ENCODE measurements around the gene HDAC9. TPM values are rescaled to one million over a fixed set of nuclear protein-coding genes. Genes with fewer than 3 reads are reported as not detected.

The HDAC9 gene
- total RNA-seq, 1 experiment from 2014 or later: 17.1 TPM

DNA sequence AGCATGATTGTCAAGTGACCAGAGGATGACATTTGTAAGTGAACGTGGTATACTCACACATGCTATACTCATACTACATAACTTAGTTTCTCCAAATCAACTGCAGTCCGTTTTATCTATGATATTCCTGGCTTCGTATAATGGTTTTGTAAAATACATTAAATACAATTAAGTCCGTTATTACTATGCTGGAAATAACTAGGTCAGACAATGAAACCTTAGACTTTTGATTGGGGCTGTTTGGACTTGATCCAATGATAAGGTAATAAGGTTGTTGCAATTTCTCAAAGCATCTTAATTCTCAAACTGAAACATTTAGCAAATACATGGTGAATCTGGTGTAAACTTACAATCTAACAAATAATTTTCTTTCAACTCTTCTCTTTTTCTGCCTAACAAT is 504.9 kb downstream of the HDAC9 start:
- in situ Hi-C loops (cut with HindIII; ENCODE audit: low pct_unique_long_range_greater_than_20kb, low sequenced_read_pairs) (no loop called here), intact Hi-C loops (cut with micrococcal nuclease; ENCODE audit: unreplicated experiment) (no loop called here)
- ATAC-seq (no peak), DNase-seq (ENCODE audit: low read depth, low spot score) (no peak)
- no TSS peak for BruUV-seq (replicated peaks)
- TF ChIP-seq, protein P1, sequence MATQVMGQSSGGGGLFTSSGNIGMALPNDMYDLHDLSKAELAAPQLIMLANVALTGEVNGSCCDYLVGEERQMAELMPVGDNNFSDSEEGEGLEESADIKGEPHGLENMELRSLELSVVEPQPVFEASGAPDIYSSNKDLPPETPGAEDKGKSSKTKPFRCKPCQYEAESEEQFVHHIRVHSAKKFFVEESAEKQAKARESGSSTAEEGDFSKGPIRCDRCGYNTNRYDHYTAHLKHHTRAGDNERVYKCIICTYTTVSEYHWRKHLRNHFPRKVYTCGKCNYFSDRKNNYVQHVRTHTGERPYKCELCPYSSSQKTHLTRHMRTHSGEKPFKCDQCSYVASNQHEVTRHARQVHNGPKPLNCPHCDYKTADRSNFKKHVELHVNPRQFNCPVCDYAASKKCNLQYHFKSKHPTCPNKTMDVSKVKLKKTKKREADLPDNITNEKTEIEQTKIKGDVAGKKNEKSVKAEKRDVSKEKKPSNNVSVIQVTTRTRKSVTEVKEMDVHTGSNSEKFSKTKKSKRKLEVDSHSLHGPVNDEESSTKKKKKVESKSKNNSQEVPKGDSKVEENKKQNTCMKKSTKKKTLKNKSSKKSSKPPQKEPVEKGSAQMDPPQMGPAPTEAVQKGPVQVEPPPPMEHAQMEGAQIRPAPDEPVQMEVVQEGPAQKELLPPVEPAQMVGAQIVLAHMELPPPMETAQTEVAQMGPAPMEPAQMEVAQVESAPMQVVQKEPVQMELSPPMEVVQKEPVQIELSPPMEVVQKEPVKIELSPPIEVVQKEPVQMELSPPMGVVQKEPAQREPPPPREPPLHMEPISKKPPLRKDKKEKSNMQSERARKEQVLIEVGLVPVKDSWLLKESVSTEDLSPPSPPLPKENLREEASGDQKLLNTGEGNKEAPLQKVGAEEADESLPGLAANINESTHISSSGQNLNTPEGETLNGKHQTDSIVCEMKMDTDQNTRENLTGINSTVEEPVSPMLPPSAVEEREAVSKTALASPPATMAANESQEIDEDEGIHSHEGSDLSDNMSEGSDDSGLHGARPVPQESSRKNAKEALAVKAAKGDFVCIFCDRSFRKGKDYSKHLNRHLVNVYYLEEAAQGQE (IDR thresholded peaks at IDR 0.05; ENCODE audit: insufficient read depth in 1 of 2, low read depth in 2 of 2, low read length in 1 of 2): no peak
- TF ChIP-seq, protein P2, sequence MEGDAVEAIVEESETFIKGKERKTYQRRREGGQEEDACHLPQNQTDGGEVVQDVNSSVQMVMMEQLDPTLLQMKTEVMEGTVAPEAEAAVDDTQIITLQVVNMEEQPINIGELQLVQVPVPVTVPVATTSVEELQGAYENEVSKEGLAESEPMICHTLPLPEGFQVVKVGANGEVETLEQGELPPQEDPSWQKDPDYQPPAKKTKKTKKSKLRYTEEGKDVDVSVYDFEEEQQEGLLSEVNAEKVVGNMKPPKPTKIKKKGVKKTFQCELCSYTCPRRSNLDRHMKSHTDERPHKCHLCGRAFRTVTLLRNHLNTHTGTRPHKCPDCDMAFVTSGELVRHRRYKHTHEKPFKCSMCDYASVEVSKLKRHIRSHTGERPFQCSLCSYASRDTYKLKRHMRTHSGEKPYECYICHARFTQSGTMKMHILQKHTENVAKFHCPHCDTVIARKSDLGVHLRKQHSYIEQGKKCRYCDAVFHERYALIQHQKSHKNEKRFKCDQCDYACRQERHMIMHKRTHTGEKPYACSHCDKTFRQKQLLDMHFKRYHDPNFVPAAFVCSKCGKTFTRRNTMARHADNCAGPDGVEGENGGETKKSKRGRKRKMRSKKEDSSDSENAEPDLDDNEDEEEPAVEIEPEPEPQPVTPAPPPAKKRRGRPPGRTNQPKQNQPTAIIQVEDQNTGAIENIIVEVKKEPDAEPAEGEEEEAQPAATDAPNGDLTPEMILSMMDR (IDR thresholded peaks at IDR 0.05): no peak
- TF ChIP-seq SIN3A (IDR thresholded peaks at IDR 0.05; ENCODE audit: borderline replicate concordance, insufficient read depth, low read depth, low read length): no peak
- no peak for TF ChIP-seq POLR2AphosphoS5 (IDR thresholded peaks at IDR 0.05; ENCODE audit: low read depth, low read length)
- POLR2A ChIA-PET: no interaction called here
- Histone ChIP-seq H3K27me3 (ENCODE audit: control insufficient read depth, insufficient read depth, low read length) (no peaks in the 10 kb centered on the region), H3K9me3 (ENCODE audit: control insufficient read depth, insufficient read depth, low read depth, low read length) (no peaks in the 10 kb centered on the region), H3K27ac (ENCODE audit: low read length) (no peak overlapping the region), H3K4me3 (ENCODE audit: low read depth in 2 of 2, low read length in 2 of 2) (no peak overlapping the region), H3K4me1 (ENCODE audit: control insufficient read depth, insufficient read depth, low read length) (no peaks in the 10 kb centered on the region), H3K36me3 (ENCODE audit: control insufficient read depth, insufficient read depth, low read length) (no peaks in the 10 kb centered on the region)
- CTCF ChIA-PET: no interaction called here

DNA sequence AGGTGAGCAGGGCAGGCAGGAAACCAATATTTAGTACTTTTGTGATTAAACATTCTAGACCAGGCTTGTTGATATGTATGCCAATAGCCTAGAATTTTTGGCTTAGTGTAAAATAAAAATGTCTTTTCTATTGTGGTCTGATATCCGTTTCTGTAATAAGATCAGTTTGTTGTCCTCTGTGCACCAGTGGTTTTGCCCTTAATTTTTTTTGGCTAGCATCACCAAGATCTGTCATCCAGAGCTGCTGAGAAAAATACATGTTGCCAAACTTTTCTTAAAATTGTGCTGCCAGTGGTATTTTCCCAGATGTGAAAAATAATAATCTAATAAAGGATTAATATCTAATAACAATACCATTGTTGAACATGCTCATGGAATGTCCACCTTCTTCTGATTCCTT is 506.3 kb downstream of the HDAC9 start:
- Histone ChIP-seq H3K27me3 (ENCODE audit: control insufficient read depth, insufficient read depth, low read length) (no peaks in the 10 kb centered on the region), H3K4me3 (ENCODE audit: low read depth in 2 of 2, low read length in 2 of 2) (no peak overlapping the region), H3K4me1 (ENCODE audit: control insufficient read depth, insufficient read depth, low read length) (no peaks in the 10 kb centered on the region), H3K27ac (ENCODE audit: low read length) (no peak overlapping the region), H3K36me3 (ENCODE audit: control insufficient read depth, insufficient read depth, low read length) (no peaks in the 10 kb centered on the region), H3K9me3 (ENCODE audit: control insufficient read depth, insufficient read depth, low read depth, low read length) (no peaks in the 10 kb centered on the region)
- POLR2A ChIA-PET: no interaction called here
- intact Hi-C loops (cut with micrococcal nuclease; ENCODE audit: unreplicated experiment): no loop called here
- TF ChIP-seq, protein P2 (IDR thresholded peaks at IDR 0.05): no peak
- TF ChIP-seq SIN3A (IDR thresholded peaks at IDR 0.05; ENCODE audit: borderline replicate concordance, insufficient read depth, low read depth, low read length): no peak
- no peak for TF ChIP-seq POLR2AphosphoS5 (IDR thresholded peaks at IDR 0.05; ENCODE audit: low read depth, low read length)
- no peak for TF ChIP-seq TCF7L2 (IDR thresholded peaks at IDR 0.05; ENCODE audit: low read depth, low read length)
- TF ChIP-seq, protein P1 (IDR thresholded peaks at IDR 0.05; ENCODE audit: insufficient read depth in 1 of 2, low read depth in 2 of 2, low read length in 1 of 2): no peak
- in situ Hi-C loops (cut with HindIII; ENCODE audit: low pct_unique_long_range_greater_than_20kb, low sequenced_read_pairs): no loop called here
- CTCF ChIA-PET: no interaction called here
- BruUV-seq (replicated peaks): no TSS peak
- ATAC-seq (no peak), DNase-seq (ENCODE audit: low read depth, low spot score) (no peak)
